GM18505 (cell line): ENCODE results near the gene UGT1A3.

Source experiments
- ATAC-seq: cut with Tn5 transposase; IDR thresholded peaks from one replicate; pipeline ENCODE4 v1.9.1; 2021; ENCODE audit not compliant: unreplicated experiment
- POLR2A ChIP-seq: IDR thresholded peaks from 4 replicates; pipeline ENCODE4 v1.6.1; 2011; ENCODE audit warnings: borderline replicate concordance; ENCODE audit not compliant: insufficient read depth, insufficient read length; ENCODE audit errors: extremely low read depth

UGT1A3 gene

DNA sequence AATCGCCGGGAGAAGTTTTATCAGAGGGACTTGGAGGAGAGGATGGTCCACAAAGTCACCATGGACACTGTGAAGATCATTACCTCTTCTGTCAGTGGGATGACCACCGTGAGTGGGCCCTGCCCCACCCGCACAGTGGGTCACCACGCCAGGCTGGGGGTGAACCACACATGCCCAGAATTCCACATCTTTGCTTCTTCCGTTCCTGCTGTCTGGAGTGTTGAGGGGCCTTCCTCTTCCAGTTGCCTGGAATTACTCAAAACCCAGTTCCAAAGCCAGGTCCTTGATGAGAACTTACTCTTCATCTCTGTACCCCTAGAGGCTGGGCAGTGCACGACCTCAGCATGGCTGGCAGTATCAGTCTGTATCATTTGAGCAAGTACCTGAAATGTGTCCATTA is 71.4 kb downstream of the UGT1A3 start:
- TF ChIP-seq POLR2A, result no peak
- ATAC-seq, result no peak

DNA sequence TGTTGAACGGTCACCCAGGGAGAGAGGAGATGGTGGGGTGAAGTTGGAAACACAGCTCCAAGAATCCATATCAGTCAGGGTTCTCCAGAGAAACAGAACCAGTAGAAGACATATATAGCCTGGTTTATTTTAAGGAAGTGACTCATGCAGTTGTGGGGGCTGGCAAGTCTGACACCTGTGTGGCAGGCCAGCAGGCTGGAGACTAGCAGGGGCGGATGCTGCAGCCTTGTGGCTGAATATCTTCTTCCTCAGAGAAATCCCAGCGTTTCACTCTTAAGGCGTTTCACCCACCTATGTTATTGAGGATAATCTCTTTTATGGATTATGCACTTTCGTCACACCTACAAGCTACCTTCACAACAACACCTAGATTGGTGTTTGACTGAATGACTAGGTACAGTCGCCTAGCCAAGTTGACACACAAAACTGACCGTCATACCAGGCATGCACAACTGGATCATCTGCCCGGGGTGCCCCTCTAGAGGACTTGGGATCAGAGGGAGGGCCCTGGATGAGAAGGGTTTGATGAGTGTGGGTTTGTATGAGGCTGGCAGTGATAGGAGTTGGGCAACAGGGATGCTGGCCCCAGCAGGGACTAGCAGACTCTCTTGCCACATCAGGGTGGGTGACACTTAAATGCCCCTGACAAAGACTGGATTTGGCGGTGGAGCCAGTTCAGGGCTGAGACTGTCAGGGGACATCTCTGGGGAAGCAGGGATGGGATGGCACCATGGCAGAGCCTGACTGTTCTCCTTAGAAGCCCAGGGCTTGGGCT is 72.7 kb downstream of the UGT1A3 start:
- TF ChIP-seq POLR2A, result no peak
- no peak for ATAC-seq

DNA sequence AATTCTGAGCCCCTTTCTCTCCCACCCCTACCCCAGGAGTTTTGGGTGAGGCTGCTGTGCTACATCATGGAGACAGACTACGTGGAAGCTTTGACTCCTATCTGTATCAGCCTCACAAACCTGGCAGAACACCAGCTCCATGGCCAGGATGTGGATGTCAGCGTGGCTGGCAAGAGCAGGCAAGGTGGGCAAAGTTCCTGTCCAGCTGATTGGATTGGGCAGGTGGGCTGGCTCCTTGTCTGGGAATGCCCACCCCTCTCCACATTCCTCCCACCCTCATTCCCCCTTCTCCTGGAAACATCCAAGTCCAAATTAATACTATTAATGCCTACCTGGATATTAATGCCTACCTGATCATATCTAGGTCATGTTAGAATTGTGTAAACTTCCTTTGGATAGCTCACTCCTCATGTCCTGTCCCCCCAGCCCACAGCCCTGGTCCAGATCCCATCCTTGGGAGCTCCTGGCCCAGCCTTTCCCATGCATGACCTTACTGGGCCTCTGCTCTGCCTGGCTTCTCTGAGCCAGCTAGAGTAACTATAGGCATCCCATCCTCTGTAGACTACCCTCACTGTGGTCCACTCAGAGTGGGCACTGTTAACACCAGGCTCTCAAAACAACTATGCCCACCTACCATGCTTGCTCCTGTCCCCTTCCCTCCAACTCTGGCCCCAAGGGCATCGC is 73.4 kb downstream of the UGT1A3 start:
- no peak for ATAC-seq
- no peak for TF ChIP-seq POLR2A

DNA sequence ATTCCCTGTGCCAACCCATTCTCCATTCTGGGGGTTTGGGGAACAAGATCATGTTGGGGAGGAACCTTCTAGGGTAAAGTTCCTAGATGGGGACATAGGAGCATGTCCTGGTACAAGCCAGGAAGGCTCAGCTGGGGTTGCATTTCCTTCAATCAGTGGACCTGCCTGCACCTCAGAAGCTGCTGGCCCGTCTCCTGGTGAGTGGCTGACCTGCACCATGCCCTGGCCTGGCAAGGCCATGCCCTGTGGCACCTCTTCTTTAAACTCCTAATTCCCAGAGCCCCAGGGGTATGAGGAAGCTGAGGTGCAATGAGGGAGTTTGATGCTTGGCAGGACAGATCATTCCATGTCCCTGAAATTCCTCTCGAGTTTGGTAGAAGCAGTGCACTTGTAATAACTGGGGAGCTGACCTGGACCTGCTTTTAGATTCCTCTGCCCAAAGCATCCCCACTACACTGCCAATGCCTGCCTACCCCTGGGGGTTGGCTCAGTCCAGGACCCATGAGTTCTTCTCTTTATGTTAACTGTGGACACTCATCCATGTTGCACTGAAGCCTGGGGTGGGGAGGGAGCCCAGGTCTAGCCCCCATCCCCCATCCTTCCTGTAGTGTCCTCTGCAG is 74.6 kb downstream of the UGT1A3 start:
- ATAC-seq, result no peak
- no peak for TF ChIP-seq POLR2A

DNA sequence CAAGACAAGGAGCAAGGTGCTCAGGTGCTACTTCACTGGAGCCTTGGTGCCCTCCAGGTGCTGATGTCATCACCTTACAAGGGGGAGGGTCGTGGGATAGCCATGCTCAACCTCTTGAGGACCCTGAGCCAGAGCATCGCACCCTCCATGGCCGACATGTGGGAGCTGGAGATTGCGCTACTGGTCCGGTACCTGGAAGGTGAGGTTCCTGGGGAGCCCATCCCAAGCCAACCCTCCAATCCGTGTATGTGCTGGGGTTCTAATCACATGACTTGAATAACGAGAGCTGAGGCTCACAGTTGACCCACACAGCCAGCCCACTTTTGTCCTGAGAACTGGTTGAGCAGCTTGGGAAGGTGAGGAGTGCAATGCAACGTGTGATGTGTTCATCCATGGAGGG is 75.2 kb downstream of the UGT1A3 start:
- TF ChIP-seq POLR2A, result no peak
- ATAC-seq, result no peak

DNA sequence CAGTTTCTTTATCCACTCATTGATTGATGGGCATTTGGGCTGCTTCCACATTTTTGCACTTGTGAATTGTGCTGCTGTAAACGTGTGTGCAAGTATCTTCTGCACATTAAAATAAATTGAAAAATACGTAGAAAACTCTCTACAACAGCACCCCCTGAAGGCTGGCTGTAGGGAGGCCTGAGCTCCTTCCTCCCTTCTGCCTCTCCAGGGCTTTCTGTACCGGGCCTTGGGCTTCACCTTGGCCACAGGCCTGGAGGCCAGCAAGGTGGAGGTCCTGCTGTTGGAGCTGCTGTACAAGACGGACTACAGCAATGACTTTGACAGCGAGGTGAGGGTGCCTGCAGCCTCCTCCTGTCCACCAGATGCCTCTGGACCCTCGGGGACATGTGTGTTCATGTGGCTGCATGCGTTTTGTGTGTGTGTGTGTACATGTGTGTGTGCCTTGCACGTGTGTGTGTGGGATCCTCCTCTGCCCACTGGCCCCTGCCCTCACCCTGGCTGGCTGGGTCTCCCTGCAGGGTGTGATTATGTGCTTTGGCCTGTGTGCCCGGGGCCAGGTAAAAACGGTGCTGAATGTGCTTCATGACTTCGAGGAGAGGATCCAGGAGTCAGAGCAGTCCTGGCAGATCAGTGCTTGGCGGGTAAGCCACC is 78.5 kb downstream of the UGT1A3 start:
- no peak for ATAC-seq
- TF ChIP-seq POLR2A, result no peak

DNA sequence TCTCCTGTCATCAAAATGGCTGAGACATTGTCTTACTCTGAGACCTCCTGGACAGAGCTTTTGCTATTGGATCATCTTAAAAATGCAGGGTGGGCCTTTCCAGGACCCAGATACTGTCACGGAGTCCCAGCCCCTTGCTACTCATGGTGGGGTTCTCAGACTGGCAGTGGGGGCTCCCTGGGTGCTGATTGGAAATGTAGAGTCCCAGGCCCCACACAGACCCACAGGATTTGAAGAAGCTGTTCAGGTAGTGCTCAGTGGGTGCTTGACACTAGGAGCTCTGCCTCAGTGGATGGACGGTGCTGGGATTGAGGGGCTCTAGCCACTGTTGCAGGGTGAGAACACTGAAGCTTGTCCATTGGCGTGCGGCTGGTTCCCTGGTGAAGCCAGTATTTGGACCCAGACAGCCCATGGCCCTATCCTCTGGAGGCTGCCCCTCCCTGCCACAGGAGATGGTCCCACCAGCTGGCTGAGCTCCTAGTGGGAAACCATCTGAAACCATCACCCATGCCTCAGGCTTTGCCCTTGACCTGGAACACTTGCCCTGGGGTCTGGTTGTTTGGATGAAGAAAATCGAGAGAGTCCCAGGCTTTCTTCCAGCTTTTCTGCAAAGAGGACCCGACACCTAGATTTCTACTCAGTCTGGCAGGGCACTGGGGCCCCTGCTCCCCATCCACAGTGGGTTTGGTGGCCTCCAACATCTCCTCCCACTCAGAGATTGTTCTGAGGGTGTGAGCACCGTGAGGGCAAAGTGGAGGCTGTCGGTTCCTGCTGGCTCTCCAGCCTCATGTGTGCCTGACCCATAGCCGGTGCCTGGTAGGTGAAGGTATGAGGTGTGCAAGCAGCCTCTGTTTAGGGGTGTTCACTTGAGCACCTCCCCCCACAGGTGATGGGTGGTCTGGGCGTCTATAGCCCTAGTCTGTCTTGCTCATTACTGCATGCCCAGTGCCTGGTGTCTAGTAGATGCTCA is 79.4 kb downstream of the UGT1A3 start:
- no peak for ATAC-seq
- no peak for TF ChIP-seq POLR2A

DNA sequence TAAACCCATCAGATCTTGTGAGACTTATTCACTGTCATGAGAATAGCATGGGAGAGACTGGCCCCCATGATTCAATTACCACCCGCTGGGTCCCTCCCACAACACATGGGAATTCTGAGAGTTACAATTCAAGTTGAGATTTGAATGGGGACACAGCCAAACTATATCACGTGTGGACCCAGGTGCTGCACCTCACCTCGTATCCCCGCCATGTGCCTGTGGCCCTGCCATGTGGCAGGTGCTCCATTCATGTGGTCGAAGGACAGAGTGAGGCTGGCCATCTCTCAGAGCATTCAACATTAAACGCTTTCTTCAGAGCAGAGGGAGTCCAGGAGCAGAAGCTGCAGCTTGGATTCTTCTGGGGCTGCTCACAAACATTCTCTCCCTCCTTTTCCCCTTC is 81.5 kb downstream of the UGT1A3 start:
- no peak for ATAC-seq
- TF ChIP-seq POLR2A, result no peak

DNA sequence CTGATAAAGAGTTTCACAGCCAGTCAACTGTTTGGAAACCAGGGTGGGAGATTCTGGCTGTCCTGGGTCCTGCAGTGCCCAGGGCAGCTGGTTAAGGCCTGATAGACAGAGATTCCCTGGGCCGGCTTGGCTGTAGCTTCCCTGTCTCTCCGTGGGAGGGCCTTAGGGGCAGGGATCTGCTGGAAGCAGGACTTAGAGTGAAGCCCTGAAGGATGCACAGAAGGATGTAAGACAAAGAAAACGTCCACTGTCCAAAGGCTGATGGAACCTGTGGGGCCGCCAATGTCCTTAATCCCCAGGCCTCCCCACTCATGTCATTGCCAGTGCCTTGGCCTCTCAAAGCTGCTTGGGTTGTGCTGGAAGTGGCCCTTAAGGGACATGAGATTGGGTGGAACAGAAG is 82.2 kb downstream of the UGT1A3 start:
- TF ChIP-seq POLR2A, result no peak
- ATAC-seq, result no peak

DNA sequence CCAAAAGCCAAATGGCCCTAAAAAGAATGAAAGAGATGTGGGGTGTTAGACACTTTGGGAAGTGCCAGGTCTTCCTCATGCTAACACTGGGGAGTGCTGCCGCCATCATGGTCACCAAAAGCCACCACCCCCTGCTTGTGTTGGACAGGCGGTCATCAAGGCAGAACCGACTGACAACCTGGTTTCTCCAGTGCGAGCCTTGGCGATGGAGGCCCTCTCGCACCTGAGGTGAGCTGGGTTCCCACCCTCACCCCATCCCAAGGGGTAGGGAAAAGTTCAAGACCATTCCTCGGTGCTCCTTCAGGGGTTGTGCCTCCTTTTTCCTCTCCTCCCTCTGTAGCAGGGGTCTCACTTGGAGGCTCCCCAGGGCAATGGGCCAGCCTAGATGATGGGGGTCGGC is 82.9 kb downstream of the UGT1A3 start:
- TF ChIP-seq POLR2A, result no peak
- no peak for ATAC-seq

DNA sequence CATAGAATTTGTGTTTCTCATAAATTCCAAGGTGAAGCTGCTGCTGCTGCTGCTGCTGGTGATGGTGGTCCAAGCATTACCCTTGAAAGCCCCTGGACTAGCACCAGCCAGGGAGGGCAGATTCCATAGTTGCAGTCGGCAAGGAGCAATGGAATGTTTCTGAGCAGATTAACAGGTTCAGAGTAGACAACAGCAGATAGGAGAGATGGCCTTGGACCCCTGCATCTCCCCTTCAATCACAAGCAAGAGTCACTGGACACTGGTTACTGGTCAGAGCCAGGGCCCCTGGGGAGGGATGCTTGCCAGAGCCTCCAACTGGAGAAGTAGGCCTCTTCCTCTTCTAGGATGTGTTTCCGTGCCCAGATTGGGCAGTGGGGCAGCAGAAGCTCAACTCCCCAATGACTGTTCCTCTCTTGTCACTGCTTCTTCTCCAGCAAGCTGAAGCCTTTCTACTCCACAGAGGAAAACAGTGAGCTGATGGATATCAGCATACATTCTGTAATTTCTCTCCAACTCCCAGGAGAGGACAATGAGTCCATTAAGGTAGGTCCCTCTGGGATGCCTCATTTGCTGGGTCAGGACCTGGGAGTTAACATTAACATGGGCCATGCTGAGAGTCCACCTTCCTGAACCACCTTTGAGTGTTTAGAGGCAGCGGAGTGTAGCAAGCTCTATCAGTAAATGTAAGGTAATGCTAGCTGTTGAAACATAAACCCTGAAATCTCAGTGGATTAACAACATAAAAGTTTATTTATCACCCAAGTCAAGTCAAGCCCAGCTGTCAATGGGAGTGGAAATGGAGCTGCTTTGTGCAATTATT is 84.6 kb downstream of the UGT1A3 start:
- no peak for TF ChIP-seq POLR2A
- no peak for ATAC-seq

DNA sequence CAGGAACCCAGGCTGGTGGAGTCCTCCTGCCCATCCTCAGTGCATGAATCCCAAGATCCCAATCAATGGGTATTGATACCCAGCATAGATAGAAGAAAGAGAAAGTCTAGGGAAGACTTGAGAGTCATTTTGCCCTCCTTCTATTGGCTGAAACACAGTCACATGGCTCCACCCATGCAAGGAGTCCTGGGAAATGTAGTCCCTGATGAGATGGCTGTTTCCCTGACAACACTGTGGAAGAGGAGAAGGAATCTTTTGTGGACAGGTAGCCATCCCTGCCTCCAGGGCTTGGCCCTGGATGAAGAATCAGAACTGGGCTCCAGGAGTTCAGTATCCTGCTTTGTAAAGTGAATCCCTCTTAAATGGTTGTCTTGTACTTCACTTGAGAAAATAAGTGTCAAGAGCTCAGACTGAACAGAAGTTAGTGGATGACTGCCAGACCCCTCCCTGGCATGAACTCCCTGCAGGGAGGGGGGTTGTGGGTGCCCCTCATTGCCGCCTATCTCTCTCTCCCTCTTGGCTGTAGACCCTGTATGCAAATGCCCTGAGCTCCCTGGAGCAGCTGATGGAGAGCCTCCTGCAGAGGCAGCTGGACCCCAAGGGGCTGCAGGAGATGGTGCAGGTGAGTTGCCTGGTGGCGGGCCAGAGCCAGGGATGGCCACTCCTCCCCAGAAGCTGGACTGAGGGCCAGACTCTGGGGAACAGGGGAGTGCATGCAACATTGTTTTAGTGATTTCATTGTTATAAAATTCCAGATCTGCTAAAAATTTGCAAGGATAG is 85.4 kb downstream of the UGT1A3 start:
- no peak for TF ChIP-seq POLR2A
- no peak for ATAC-seq

DNA sequence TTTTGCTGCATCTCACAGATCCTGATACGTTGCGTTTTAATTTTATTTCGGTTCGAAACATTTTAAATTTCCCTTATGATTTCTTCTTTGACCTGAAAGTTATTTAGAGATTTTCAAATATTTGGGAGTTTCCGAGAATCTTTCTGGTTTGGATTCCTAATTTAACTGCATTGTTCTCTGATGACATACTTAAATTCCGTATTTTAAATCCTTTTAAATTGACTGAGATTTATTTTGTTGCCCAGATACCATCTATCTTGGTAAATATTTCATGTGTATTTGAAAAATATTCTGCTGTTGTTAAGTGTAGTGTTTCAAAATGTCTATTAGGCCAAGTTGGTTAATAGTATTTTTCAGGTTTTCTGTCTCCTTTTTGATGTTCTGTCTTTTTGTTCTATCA is 87.0 kb downstream of the UGT1A3 start:
- TF ChIP-seq POLR2A, result no peak
- no peak for ATAC-seq
